CD4-positive, alpha-beta T cell (primary cell): Measurements from ENCODE around the gene ABLIM2. TPM values are rescaled to one million over a fixed set of nuclear protein-coding genes. Genes with fewer than 3 reads are reported as not detected.

Experiments
- ATAC-seq: fragments of 200-7000 bp; cut with Tn5 transposase; one replicate; pipeline ENCODE4 v1.10.0; 2022; ENCODE audit warnings: mild to moderate bottlenecking; ENCODE audit not compliant: poor library complexity
- CTCF ChIA-PET: fragments of 350-600 bp; sonication (Branson Sonifier 250); formaldehyde crosslinking; loops from one replicate; lab custom pipeline; 2021; ENCODE audit warnings: antibody characterized with exemption, inconsistent platforms; lab: Charles Lee
- POLR2A ChIA-PET: fragments of 350-600 bp; sonication (Branson Sonifier 250); formaldehyde crosslinking; loops from one replicate; lab custom pipeline; 2021; ENCODE audit warnings: antibody characterized with exemption, inconsistent platforms; lab: Charles Lee
- DNase-seq, 14 experiments: peaks; one replicate each; pipeline ENCODE4 v3.0.0-alpha.2; 2013 to 2020; ENCODE audit warnings: mixed read lengths in 2 of 14
- H3K27ac ChIP-seq, 2 donors: one replicate each; pipeline versions ENCODE4 v1.5.1 to v1.7.0; 2013; ENCODE audit warnings: low read length in 2 of 2, low read depth in 1 of 2, mild to moderate bottlenecking in 1 of 2
- H3K27me3 ChIP-seq, 2 experiments: 1 replicate in 1 of 2; 2 replicates in 1 of 2; pipeline versions ENCODE4 v1.6.1 to v1.7.0; 2013; ENCODE audit warnings: low read length in 2 of 2, control low read depth in 1 of 2, mild to moderate bottlenecking in 1 of 2, moderate library complexity in 1 of 2; ENCODE audit not compliant: insufficient read depth in 2 of 2, control insufficient read depth in 1 of 2
- H3K36me3 ChIP-seq: one replicate; pipeline ENCODE4 v1.6.1; 2013; ENCODE audit warnings: low read length, control low read depth; ENCODE audit not compliant: insufficient read depth
- H3K4me1 ChIP-seq: one replicate; pipeline ENCODE4 v1.6.1; 2013; ENCODE audit warnings: low read length, control low read depth; ENCODE audit not compliant: insufficient read depth
- H3K4me3 ChIP-seq: one replicate; pipeline ENCODE4 v1.5.1; 2013; ENCODE audit warnings: mild to moderate bottlenecking, low read length, moderate library complexity
- H3K9me3 ChIP-seq, 2 experiments: 1 replicate in 1 of 2; 2 replicates in 1 of 2; pipeline versions ENCODE4 v1.6.1 to v1.7.0; 2013; ENCODE audit warnings: low read length in 2 of 2, mild to moderate bottlenecking in 2 of 2, control low read depth in 1 of 2, moderate library complexity in 1 of 2; ENCODE audit not compliant: control insufficient read depth in 1 of 2, insufficient read depth in 1 of 2
- H3K27ac Mint-ChIP-seq: one replicate; pipeline ENCODE4 v1.8.0; 2020; ENCODE audit warnings: mixed read lengths
- H3K27me3 Mint-ChIP-seq: one replicate; pipeline ENCODE4 v1.8.0; 2021; ENCODE audit warnings: mixed read lengths
- H3K36me3 Mint-ChIP-seq: one replicate; pipeline ENCODE4 v1.8.0; 2021; ENCODE audit warnings: low read depth, mixed read lengths
- H3K4me1 Mint-ChIP-seq: one replicate; pipeline ENCODE4 v1.8.0; 2021; ENCODE audit warnings: low read depth, mixed read lengths
- H3K4me3 Mint-ChIP-seq: one replicate; pipeline ENCODE4 v1.8.0; 2020; ENCODE audit warnings: mild to moderate bottlenecking, mixed read lengths
- H3K9me3 Mint-ChIP-seq: one replicate; pipeline ENCODE4 v1.8.0; 2020; ENCODE audit warnings: mixed read lengths
- CTCF ChIP-seq: fragments of 200-600 bp; IDR thresholded peaks from one replicate; pipeline ENCODE4 v1.8.0; 2022; ENCODE audit warnings: antibody characterized with exemption, mild to moderate bottlenecking
- intact Hi-C, 2 experiments: fragments of 100-400 bp; cut with DNase I in 1 of 2; cut with micrococcal nuclease in 1 of 2; formaldehyde crosslinking; loops; one replicate each; pipeline versions ENCODE4 v1.15.1 to v1.9.0; 2023 to 2025; cut with DNase I, micrococcal nuclease
- total RNA-seq, 174 experiments: library from RNA in 2 of 174; stranded (reverse) in 2 of 174; gene quantifications; one replicate each; pipeline ENCODE4 v1.2.3 and lab custom pipeline; 2021 to 2026

ABLIM2 gene
- total RNA-seq, 2 experiments from 2014 or later: 2.5 to 2.7 TPM

GRCh38 chr4:8182294-8182693, 23.7 kb upstream of the ABLIM2 start:
- no peaks in the 10 kb centered on the region for H3K9me3 Mint-ChIP-seq
- Histone ChIP-seq H3K36me3 (no peaks in the 10 kb centered on the region), H3K27ac (no peak overlapping the region), H3K4me1 (no peaks in the 10 kb centered on the region), H3K9me3 (no peaks in the 10 kb centered on the region), H3K27me3 (no peaks in the 10 kb centered on the region), H3K4me3 (no peak overlapping the region)
- no peak overlapping the region for H3K27ac Mint-ChIP-seq
- no peak for DNase-seq
- ChIA-PET CTCF (no interaction called here), POLR2A (no interaction called here)
- intact Hi-C loops: no loop called here
- no peak for ATAC-seq
- no peaks in the 10 kb centered on the region for H3K36me3 Mint-ChIP-seq
- TF ChIP-seq CTCF: no peak
- H3K4me3 Mint-ChIP-seq: no peak overlapping the region
- no peaks in the 10 kb centered on the region for H3K27me3 Mint-ChIP-seq
- H3K4me1 Mint-ChIP-seq: no peaks in the 10 kb centered on the region

GRCh38 chr4:8181844-8182243, 23.2 kb upstream of the ABLIM2 start:
- H3K27ac ChIP-seq: no peak overlapping the region
- POLR2A ChIA-PET: no interaction called here
- Mint-ChIP-seq H3K4me3 (no peak overlapping the region), H3K4me1 (no peaks in the 10 kb centered on the region), H3K27ac (no peak overlapping the region), H3K36me3 (no peaks in the 10 kb centered on the region), H3K27me3 (no peaks in the 10 kb centered on the region), H3K9me3 (no peaks in the 10 kb centered on the region)
- H3K4me3 ChIP-seq: no peak overlapping the region
- no peak for ATAC-seq
- DNase-seq: no peak
- TF ChIP-seq CTCF: no peak
- H3K4me1 ChIP-seq: peaks cover 3% of the 10 kb centered on the region
- no peaks in the 10 kb centered on the region for H3K36me3 ChIP-seq
- no peaks in the 10 kb centered on the region for H3K9me3 ChIP-seq
- intact Hi-C loops: no loop called here
- no peaks in the 10 kb centered on the region for H3K27me3 ChIP-seq
- CTCF ChIA-PET: no interaction called here

- Mint-ChIP-seq H3K4me1 (no peaks in the 10 kb centered on the region), H3K36me3 (no peaks in the 10 kb centered on the region), H3K27me3 (no peaks in the 10 kb centered on the region), H3K27ac (no peak overlapping the region), H3K9me3 (no peaks in the 10 kb centered on the region), H3K4me3 (no peak overlapping the region)
- no peaks in the 10 kb centered on the region for H3K36me3 ChIP-seq
- no peaks in the 10 kb centered on the region for H3K27me3 ChIP-seq
- intact Hi-C loops: no loop called here
- ATAC-seq: no peak
- H3K9me3 ChIP-seq: no peaks in the 10 kb centered on the region
- peaks cover 3% of the 10 kb centered on the region for H3K4me1 ChIP-seq
- H3K27ac ChIP-seq: no peak overlapping the region
- CTCF ChIA-PET: no interaction called here
- no peak overlapping the region for H3K4me3 ChIP-seq
- POLR2A ChIA-PET: no interaction called here
- DNase-seq: no peak
- TF ChIP-seq CTCF: no peak
Measured at GRCh38 chr4:8181119-8181518, 22.5 kb upstream of the ABLIM2 start.
